Measurements from ENCODE around the gene SCAMP4. TPM values are rescaled to one million over a fixed set of nuclear protein-coding genes. Genes with fewer than 3 reads are reported as not detected.

SCAMP4 gene
- total and polyA plus RNA-seq, 2 of the 13 experiments (the other 11 are each of a cell fraction or from before 2014, with no cell fraction given), result 10.7 to 13.7 TPM

GRCh38 chr19:1871140-1871597 lies 34.0 kb upstream of the SCAMP4 start (continued):
- TF ChIP-seq, protein P1, sequence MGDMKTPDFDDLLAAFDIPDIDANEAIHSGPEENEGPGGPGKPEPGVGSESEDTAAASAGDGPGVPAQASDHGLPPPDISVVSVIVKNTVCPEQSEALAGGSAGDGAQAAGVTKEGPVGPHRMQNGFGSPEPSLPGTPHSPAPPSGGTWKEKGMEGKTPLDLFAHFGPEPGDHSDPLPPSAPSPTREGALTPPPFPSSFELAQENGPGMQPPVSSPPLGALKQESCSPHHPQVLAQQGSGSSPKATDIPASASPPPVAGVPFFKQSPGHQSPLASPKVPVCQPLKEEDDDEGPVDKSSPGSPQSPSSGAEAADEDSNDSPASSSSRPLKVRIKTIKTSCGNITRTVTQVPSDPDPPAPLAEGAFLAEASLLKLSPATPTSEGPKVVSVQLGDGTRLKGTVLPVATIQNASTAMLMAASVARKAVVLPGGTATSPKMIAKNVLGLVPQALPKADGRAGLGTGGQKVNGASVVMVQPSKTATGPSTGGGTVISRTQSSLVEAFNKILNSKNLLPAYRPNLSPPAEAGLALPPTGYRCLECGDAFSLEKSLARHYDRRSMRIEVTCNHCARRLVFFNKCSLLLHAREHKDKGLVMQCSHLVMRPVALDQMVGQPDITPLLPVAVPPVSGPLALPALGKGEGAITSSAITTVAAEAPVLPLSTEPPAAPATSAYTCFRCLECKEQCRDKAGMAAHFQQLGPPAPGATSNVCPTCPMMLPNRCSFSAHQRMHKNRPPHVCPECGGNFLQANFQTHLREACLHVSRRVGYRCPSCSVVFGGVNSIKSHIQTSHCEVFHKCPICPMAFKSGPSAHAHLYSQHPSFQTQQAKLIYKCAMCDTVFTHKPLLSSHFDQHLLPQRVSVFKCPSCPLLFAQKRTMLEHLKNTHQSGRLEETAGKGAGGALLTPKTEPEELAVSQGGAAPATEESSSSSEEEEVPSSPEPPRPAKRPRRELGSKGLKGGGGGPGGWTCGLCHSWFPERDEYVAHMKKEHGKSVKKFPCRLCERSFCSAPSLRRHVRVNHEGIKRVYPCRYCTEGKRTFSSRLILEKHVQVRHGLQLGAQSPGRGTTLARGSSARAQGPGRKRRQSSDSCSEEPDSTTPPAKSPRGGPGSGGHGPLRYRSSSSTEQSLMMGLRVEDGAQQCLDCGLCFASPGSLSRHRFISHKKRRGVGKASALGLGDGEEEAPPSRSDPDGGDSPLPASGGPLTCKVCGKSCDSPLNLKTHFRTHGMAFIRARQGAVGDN (CRISPR knock-in tag; IDR thresholded peaks at IDR 0.05), result peak; percentile 95
- TF ChIP-seq ZBTB4 (CRISPR knock-in tag; IDR thresholded peaks at IDR 0.05; ENCODE audit: borderline replicate concordance) (peak; percentile 61), SP2 (CRISPR knock-in tag; IDR thresholded peaks at IDR 0.05) (0 out of 2 replicates have a peak, but pooled peaks have one; percentile 26), ZNF335 (CRISPR knock-in tag; IDR thresholded peaks at IDR 0.05) (peak; percentile 39; the same call in 1 of the 2 replicates), ZBTB20 (CRISPR knock-in tag; IDR thresholded peaks at IDR 0.05; ENCODE audit: borderline replicate concordance, low read depth) (no peak; the same call in 1 of the 2 replicates), REL (CRISPR knock-in tag; conservative IDR thresholded peaks at IDR 0.05) (no peak), HIVEP1 (CRISPR knock-in tag; IDR thresholded peaks at IDR 0.05) (peak; percentile 87), ZMAT3 (CRISPR knock-in tag; conservative IDR thresholded peaks at IDR 0.05) (no peak), U2AF2 (IDR thresholded peaks at IDR 0.05; ENCODE audit: low read depth, low read length) (no peak), ZFAT (CRISPR knock-in tag; conservative IDR thresholded peaks at IDR 0.05) (no peak), NFYC (CRISPR knock-in tag; IDR thresholded peaks at IDR 0.05) (no peak), ETV5 (CRISPR knock-in tag; IDR thresholded peaks at IDR 0.05; ENCODE audit: borderline replicate concordance) (peak; percentile 62; the same call in 1 of the 2 replicates), ZFP90 (CRISPR knock-in tag; IDR thresholded peaks at IDR 0.05; ENCODE audit: borderline replicate concordance) (peak; percentile 59; the same call in 1 of the 2 replicates), RAD51 (IDR thresholded peaks at IDR 0.05; ENCODE audit: borderline replicate concordance) (no peak)
- TF ChIP-seq, protein P2, sequence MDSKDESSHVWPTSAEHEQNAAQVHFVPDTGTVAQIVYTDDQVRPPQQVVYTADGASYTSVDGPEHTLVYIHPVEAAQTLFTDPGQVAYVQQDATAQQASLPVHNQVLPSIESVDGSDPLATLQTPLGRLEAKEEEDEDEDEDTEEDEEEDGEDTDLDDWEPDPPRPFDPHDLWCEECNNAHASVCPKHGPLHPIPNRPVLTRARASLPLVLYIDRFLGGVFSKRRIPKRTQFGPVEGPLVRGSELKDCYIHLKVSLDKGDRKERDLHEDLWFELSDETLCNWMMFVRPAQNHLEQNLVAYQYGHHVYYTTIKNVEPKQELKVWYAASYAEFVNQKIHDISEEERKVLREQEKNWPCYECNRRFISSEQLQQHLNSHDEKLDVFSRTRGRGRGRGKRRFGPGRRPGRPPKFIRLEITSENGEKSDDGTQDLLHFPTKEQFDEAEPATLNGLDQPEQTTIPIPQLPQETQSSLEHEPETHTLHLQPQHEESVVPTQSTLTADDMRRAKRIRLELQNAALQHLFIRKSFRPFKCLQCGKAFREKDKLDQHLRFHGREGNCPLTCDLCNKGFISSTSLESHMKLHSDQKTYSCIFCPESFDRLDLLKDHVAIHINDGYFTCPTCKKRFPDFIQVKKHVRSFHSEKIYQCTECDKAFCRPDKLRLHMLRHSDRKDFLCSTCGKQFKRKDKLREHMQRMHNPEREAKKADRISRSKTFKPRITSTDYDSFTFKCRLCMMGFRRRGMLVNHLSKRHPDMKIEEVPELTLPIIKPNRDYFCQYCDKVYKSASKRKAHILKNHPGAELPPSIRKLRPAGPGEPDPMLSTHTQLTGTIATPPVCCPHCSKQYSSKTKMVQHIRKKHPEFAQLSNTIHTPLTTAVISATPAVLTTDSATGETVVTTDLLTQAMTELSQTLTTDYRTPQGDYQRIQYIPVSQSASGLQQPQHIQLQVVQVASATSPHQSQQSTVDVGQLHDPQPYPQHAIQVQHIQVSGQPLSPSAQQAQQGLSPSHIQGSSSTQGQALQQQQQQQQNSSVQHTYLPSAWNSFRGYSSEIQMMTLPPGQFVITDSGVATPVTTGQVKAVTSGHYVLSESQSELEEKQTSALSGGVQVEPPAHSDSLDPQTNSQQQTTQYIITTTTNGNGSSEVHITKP (CRISPR knock-in tag; IDR thresholded peaks at IDR 0.05; ENCODE audit: low read depth), result peak; percentile 34; the same call in 1 of the 2 replicates
- TF ChIP-seq, protein P3, sequence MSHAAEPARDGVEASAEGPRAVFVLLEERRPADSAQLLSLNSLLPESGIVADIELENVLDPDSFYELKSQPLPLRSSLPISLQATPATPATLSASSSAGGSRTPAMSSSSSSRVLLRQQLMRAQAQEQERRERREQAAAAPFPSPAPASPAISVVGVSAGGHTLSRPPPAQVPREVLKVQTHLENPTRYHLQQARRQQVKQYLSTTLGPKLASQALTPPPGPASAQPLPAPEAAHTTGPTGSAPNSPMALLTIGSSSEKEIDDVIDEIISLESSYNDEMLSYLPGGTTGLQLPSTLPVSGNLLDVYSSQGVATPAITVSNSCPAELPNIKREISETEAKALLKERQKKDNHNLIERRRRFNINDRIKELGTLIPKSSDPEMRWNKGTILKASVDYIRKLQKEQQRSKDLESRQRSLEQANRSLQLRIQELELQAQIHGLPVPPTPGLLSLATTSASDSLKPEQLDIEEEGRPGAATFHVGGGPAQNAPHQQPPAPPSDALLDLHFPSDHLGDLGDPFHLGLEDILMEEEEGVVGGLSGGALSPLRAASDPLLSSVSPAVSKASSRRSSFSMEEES (CRISPR knock-in tag; IDR thresholded peaks at IDR 0.05), result peak; percentile 73; the same call in 1 of the 2 replicates

Data from HepG2 (cell line).